Inferior parietal cortex (tissue), 1 donor: Measurements from ENCODE around the gene TMEM87A.
A peak's percentile ranks its signal among the peaks of the same experiment; 100 is the strongest.
"Not testable (repeated sequence)": the region's sequence is repeated elsewhere in the genome, so short reads cannot be mapped to it uniquely, and the experiment has no call there.

Experiments
- DNase-seq: peaks from one replicate; pipeline ENCODE4 v3.0.0-alpha.2; 2016; ENCODE audit errors: extremely low spot score

The TMEM87A gene, protein sequence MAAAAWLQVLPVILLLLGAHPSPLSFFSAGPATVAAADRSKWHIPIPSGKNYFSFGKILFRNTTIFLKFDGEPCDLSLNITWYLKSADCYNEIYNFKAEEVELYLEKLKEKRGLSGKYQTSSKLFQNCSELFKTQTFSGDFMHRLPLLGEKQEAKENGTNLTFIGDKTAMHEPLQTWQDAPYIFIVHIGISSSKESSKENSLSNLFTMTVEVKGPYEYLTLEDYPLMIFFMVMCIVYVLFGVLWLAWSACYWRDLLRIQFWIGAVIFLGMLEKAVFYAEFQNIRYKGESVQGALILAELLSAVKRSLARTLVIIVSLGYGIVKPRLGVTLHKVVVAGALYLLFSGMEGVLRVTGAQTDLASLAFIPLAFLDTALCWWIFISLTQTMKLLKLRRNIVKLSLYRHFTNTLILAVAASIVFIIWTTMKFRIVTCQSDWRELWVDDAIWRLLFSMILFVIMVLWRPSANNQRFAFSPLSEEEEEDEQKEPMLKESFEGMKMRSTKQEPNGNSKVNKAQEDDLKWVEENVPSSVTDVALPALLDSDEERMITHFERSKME

DNA sequence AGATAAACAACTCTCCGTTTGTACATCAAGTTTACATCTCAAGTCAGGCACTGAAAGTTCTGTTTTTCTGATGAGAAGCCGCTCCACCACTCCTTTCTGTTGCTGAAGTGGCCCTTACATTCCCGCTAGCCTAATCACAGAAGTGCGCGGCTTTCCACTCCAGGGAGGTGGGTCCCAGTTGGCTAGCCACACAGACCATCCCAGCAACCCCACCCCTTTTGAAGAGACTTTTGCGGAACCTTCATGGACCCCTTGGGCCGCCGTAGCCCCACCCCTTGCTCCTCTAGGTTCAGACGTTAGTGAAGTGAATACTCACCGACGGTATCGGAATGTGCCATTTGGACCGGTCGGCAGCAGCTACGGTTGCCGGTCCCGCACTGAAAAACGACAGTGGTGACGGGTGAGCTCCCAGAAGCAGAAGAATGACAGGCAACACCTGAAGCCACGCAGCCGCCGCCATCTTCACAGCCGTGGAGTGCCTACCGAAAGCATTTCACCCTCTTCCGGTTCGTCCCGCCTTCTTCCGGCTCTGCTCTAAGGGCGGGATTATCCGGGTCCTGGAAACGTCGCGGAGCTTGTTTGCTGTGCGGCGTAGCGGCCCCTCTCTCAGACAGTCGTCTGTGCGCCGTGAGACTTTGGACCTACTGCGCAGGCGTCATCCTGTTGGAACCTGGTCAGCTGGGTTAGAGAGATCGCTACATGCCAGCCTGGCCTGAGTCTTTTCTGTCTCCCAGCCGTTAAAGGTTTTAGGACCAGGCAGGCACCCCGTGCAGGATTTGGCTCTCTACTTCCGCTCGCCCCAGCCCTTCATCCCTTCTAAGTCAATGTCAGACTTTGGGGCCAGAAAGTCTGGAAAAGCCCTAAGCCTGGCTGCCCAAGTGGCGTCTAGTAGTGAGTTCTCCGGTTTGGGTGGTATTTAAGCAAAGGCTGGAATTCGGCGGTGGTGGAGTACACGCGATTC, at the start of gene TMEM87A, which contains the start of gene GANC:
TSS of gene TMEM87A (minus strand) at position 495 of the 961 bp plus-strand sequence. CDS start at position 460, 35 bp downstream.
TSS of gene GANC (plus strand) at position 263 of the 961 bp plus-strand sequence. CDS start 1,281 bp downstream, outside the sequence.
- DNase-seq = peak; percentile 99

DNA sequence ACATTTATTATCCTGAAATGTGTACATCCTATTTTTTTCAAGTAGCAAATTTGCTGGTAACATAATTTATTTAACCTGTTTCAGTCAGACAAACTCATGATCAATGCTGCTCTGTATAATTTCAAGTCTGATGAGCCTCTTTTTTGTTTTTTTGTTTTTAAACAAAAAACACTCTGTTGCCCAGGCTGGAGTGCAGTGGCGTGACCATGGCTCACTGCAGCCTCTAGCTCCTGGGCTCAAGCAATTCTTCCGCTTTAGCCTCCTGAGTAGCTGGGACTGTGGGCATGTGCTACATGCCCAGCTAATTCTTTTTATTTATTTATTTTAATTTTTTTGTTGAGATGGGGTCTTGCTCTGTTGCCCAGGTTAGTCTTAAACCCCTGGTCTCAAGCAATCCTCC, 46.0 kb upstream of the TMEM87A start:
- no peak for DNase-seq

DNA sequence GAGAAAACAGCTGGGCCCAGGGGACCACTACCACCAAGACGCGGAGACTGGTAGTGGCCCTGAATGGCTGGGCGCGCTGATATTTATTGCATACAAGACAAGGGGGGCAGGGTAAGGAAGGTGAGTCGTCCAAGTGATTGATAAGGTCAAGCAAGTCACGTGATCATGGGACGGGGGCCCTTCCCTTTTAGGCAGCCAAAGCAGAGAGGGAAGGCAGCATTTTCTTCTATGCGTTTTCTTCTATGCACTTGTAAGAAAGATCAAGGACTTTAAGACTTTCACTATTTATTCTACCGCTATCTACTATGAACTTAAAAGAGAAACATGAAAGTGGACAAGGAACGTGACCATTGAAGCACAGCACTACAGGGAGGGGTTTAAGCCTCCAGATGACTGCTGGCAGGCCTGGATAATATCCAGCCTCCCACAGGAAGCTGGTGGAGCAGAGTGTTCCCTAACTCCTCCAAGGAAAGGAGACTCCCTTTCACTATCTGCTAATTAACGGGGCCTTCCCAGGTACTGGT, 43.1 kb upstream of the TMEM87A start:
- not testable (repeated sequence) for DNase-seq

DNA sequence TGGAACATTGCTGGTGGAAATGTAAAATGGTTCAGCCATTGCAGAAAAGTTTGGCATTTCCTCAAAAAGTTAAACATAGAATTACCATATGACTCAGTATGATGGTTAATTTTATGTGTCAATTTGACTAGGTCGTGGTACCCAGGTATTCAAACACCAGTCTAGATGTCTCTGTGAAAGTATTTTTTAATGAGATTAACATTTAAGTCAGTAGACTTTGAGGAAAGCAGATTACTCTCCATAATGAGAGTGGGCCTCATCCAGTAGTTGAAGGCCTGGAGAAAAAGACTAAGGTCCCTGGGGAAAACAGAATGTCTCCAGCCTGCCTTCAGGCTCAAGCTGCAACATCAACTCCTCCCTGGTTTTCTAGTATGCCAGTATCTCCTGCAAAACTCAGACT, 42.3 kb upstream of the TMEM87A start:
- no peak for DNase-seq

DNA sequence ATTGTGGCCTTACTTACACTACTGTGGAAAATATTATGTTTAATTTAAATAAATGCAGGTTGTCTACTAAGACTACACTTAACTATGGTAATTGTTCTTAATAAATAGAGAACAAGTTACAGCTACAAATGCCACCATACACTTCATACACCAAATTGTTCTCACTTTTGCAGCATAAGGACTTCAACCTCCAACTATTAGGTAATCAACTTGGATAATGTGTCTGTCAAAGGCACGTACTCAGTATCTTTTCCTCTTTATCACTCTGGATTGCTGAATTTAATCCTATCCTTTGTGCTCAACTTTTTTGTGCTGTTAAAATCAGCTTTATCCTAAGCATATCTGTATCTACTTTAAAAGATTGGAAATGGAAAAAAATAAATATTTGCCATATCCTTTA, 41.6 kb upstream of the TMEM87A start:
- no peak for DNase-seq

DNA sequence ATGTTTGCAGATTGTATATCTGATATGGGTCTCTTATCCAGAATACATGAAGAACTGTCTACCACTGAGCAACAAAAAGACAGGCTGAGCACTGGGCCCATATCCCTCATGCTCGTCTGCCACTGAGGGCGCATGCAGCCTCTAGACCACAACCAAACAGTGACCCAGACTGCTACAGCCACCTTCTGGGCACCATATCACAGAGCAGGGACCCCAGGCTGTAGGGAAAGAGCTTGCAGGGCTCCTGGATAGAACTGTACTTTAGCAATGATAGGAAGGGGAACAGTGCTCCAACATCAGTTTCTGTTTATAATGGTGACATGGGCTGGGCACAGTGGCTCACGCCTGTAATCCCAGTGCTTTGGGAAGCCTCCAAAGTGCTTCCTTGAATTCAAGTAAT, 40.2 kb upstream of the TMEM87A start:
- DNase-seq = no peak

DNA sequence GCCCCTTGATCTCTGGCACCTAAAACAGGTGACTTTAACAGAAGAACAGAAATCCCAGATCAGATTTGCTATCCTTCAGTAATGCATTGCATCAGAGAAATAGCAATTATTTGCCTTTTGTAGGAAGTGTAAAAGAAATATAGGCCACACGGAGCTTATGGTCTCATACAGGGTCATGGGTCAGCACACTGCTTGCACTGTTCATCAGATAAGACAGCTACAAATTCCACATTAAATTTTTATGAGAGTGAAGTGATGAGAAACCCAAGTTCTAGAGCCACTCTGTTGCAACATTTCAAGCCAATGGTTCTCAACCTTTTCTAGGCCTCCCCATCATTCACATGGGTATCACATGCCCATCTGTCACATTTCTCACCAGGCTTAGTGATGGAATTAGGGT, 33.4 kb upstream of the TMEM87A start:
- DNase-seq = no peak

DNA sequence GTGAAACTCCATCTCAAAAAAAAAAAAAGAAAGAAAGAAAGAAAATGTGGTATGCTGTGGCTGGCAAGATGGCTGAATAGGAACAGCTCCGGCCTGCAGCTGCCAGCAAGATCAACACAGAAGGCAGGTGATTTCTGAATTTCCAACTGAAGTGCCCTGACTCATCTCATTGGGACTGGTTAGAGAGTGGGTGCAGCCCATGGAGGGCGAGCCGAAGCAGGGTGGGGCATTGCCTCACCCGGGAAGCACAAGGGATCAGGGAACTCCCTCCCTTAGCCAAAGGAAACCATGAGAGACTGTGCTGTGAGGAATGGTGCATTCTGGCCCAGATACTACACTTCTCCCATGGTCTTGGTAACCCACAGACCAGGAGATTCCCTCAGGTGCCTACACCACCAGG, 27.8 kb upstream of the TMEM87A start:
- not testable (repeated sequence) for DNase-seq

DNA sequence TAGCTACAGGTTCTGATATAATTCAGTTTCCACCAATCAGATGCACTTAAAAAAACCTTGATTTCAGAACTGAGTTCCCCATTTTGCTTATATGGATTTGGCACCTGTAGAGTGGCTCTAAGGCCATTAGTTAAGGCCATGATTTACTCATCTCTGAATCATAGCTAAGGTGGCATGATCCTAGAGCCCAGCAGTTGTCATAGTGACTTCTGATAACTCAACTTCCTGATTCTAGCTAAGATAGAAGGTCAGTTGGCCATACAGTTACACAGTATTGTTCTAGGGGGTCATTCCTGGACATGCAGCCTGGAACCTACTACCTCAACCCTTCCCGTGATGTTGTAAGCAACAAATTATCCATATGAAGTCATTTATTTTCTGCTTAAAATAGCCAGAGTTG, 15.9 kb upstream of the TMEM87A start:
- DNase-seq = no peak

DNA sequence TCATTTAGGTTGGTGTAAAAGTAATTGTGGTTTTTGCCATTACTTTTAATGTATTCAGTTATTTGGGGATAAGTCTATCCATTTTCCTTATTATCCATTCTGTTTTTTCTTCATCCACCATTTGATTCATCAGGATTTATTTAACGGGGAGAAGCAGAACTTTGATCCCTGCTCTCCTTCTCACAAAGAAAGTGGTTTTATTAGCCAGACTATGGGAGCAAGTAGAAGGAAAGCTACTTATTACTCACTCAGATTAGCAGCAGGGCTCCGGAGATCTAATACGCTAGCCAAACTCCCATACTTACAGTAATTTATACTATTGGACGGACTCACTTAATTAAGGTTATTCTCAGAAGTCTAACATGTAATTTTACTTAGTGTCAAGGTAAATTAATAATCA, 14.7 kb upstream of the TMEM87A start:
- no peak for DNase-seq

DNA sequence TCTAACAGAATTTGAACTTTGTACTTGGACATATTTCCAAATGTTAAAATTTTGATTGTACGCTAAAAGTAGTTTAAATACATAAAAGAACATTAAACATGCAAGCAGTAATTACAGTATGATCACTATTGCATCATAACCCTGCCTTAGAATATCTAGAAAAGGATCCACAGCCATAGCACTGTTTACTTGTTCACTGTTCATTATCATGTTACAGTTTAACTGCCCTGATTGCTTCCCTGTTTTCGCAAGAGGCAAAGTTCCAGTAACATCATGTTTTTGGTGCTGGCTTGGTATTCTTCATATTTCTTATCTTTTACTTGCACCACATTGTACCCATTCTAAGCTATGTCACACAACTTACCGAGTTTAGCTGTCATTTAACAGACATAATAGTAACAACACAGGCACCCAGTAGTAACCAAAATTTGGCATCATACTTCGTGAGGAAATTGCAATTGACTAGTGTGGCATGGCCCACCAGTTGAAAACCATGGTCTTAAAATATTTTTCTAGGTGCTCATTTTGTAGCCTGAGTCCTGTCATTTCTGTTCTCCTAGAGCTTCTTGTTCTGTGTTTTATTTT, 13.3 kb upstream of the TMEM87A start:
- DNase-seq = no peak

DNA sequence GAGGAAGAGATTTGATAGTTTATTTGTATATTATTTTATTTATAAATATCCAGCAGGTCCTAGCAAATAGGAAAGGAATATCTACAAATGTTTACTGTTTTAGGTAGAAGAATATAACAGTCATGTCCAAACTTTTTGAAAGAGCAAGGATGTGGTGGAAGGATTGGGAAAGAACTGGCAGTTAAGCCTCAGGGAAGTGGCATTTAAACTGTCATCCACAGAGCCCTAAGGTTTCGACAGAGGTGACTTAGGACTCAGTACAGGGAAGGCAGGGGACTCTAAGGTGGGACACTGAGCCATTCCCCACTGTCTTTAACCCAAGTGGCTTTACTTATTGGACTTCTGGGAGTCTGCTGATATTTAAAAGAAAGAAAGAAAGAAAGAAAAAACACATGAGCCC, 11.8 kb upstream of the TMEM87A start:
- DNase-seq = no peak

DNA sequence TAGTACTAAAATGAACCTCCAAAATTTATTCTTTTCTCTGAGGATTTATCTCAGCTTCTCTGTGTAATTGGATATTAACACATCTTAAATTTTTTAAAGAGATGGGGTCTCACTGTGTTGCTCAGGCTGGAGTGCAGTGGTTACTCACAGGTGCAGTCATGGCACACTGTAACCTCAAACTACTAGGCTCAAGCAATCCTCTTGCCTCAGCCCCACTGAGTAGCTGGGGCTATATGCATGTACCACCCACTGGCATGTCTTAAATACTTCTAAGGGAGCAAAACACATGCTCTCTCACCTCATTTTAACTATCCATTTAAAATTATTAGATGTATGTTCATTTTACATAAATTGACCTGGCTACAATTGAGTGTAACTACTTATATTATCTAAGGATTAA, 11.3 kb upstream of the TMEM87A start:
- no peak for DNase-seq

DNA sequence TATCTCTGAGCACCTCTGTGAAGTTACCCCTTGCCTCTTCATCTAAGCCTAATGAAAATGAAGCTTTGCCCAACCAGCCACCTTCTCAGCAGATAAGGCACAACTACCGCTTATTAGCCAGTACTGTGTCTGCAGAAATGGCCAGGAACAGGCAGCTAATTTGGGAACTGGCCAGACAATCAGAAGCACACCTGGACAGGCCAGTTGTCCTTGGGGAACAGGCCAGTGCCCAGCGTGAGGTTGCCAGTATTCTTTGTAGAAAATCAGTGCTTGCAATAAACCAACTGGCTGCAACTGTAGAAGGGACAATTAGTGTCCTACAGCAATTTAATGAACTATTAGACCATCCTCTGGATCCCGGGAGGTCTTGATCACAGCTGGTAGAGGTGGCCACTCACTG, 10.4 kb upstream of the TMEM87A start:
- no peak for DNase-seq

DNA sequence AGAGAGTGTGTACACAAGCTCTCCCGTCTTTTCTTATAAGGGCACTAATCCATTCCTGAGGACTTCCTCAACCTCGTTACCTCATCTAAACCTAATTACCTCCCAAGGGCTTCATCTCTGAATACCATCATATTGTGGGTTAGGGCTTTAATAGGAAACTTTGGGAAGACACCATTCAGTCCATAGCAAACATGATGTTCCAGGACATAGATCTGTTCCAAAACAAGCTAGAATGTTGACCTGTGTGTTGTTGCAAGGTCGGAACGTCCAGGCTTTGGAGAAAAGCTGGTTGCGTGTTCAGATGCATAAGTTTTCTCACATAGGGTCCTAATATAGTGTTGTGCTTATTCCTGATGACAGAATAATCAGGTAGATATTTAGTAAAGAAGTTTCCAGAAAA, 9.7 kb upstream of the TMEM87A start:
- no peak for DNase-seq

DNA sequence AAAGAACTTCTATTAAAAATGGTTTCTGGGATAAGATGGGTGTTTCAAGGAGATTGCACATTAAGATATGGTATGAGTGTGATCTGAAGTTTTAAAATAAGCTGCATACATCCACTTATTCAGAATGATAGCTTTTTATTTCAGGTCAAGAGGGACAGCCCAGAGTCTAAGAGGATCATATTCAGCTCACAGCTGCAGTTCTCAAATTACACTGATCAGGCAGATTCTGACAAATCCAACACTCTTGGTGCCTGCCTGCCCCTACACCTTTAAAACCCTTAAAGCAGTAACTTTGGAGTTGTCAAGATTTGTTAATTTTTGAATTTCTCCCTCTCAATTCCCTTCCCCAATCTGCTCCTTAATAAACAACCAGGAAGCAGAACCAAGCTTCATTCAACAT, 9.1 kb upstream of the TMEM87A start:
- DNase-seq = no peak

DNA sequence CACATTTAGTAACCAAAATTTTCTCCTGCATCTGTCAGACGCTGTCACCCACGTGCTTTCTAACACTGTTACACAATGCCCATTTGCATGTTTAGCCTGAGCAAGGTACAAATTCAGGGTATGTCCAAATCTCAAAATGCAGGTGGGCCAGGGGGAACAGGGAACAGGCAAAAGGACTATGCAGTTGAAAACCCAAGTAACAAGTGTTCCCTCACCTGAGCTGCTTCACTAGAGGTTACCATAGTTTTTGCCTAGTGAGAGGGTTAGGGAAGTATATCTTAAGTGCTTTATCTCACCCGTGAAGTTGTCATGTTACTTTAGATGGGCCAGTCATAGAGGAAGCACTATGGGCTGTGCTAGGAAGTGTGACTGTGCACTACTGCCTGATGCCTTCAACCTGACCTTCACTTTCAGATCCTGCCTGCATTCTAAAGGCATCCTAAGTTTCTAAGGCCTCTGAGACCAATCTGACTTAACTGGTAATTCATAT, 6.0 kb upstream of the TMEM87A start:
- DNase-seq = no peak

DNA sequence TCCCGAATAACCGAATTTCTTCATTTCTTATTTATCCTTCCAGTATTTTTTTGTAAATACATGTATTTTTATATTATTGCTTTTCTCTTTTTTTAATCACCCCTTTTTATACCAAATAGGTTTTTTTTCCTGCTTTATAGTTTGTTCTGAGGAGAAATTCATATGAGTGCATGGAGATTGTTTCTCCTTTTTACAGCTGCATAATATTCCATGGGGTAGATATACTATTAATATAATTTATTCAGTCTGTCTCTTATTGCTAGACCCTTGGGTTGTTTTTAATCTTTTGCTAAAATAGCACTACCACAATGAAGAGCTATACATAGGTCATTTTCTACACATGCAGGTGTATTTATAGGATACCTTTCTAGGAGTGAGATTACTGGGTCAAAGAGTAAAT, 3.5 kb upstream of the TMEM87A start:
- DNase-seq = no peak

DNA sequence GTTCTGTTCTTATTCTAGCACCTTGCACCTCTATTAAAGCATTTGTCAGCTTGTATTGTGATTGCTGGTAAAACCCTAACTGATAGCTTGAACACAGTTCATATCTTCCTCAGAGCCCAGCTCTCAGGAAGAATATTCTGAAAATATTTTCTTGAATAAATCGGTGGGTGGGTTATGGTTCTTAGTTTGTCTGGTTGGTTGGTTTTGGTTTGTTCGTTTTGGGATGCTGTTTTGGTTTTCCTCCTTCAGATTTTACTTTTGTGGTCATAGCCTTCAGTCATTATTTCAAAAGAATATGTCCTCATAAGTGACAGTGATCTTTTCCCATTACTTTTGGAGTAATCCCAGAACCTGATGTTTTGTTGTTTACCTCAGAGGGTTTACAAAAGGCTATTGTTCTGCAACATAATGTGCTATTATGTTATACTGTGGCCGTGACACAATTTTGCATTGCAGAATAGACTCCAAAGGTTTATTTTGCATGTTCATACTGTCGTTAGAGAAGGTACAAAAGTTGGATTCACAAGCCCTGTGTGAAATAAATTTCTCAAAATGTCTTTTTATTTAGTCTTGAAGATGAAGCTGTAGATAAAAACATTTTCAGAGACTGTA, 2.7 kb upstream of the TMEM87A start:
- DNase-seq = peak; percentile 74

DNA sequence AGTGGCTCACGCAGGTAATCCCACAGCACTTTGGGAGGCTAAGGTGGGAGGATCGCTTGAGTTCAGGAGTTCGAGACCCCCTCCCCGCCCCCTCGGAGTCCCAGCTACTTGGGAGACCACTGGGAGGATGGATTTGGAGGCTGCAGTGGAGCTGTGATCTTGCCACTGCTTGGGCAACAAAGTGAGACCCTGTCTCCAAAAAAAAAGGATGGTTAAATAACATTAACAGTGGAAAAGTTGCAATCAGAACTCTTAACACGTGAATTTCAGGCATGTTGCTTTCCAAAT, 1.4 kb upstream of the TMEM87A start:
- DNase-seq = no peak
